Measurements from ENCODE around the gene RNF11.
A peak's percentile ranks its signal among the peaks of the same experiment; 100 is the strongest.
"Not testable (repeated sequence)": the region's sequence is repeated elsewhere in the genome, so short reads cannot be mapped to it uniquely, and the experiment has no call there.

The RNF11 gene

GRCh38 chr1:51227231-51227960 lies 8.7 kb upstream of the RNF11 start:
- DNase-seq (ENCODE audit: low read depth in 2 of 2) = not testable (repeated sequence)

- not testable (repeated sequence) for DNase-seq (ENCODE audit: low read depth in 2 of 2)
Observed at GRCh38 chr1:51228471-51228870, 7.6 kb upstream of the RNF11 start.

- DNase-seq (ENCODE audit: low read depth in 2 of 2) = no peak
Observed at GRCh38 chr1:51230501-51231078, 5.5 kb upstream of the RNF11 start.

- no peak for DNase-seq (ENCODE audit: low read depth in 2 of 2)
Observed at GRCh38 chr1:51231120-51231519, 5.0 kb upstream of the RNF11 start.

- no peak for DNase-seq (ENCODE audit: low read depth in 2 of 2)
Observed at GRCh38 chr1:51231896-51232295, 4.2 kb upstream of the RNF11 start.

DNA sequence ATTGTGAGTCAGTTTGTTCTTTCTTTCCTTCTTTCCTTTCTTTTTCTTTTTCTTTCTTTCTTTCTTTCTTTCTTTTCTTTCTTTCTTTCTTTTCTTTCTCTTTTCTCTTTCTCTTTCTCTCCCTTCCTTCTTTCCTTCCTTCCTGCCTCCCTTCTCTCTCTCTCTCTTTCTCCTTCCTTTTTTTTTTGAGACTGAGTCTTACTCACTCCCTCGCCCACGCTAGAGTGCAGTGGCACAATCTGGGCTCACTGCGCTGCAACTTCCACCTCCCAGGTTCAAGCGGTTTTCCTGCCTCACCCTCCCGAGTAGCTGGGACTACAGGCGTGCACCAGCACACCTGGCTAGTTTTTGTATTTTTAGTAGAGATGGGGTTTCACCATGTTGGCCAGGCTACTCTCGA lies 1.8 kb upstream of the RNF11 start:
- DNase-seq (ENCODE audit: low read depth in 2 of 2) = not testable (repeated sequence)

DNA sequence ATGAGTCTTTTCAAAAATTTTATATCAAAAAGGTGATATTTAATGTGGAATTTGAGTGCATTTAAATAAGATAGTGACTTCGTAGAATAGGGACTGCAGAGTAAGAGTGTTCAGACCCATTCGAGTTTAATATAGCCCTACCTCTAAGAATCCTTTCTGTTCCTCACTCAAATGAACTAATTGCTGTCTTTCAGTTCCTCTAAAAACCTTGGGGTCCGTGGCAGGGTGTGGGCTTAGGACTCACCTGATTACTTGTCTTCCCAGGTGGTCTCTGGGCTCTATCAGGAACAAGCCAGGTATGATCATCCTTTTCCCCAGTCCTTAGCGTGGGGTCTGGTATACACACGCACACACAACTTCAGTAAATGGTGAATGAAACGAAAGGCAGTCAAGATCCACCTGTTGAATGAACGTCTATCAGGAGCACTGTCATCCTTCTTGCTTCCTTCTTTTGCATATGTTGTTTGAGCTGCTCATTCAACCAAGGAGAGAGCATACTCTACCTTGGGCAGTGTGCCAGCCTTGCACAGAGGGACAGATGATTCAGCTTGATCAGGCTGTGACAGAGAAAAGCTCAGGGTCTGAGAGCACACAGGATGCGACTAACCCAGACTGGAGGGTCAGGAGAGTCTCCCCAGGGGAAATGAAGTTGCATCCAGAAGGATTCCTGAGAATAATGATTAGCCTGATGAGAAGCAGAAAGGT lies 1.2 kb upstream of the RNF11 start:
- DNase-seq (ENCODE audit: low read depth in 2 of 2) = peak in 1 of 2 donors; percentile 22

GRCh38 chr1:51236531-51237350 lies 668 bp downstream of the RNF11 start:
- DNase-seq (ENCODE audit: low read depth in 2 of 2) = no peak

DNA sequence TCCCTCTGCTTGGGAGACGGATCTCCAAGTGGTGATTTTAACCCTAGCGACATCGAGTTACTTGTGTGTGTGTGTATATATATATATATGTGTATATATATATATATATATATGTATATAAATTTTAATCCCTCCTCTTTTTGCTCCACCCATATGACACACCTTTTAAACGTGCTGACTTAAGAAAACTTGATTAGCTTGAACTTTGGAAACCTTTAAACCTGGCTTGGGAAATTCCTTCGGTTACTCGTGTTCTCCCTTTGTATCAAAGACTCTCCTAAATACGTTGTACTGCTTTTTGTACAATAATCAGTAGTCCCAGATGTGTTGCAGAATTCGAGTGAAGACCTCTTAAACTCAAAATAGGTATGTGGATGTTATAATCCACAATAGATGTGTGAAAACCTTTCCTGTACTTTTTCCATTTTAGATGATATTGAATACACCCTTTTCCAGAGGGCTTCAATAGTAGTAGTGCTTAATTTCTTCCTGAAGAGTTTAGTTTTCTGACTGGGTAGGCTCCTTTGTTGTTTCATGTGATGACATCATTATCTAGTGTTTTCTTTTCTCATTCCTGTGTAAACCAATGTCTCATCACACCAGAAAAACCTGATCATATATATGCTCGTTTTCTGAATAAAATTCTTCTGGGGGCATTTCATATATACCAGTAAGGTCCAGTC lies 1.4 kb downstream of the RNF11 start:
- no peak for DNase-seq (ENCODE audit: low read depth in 2 of 2)

DNA sequence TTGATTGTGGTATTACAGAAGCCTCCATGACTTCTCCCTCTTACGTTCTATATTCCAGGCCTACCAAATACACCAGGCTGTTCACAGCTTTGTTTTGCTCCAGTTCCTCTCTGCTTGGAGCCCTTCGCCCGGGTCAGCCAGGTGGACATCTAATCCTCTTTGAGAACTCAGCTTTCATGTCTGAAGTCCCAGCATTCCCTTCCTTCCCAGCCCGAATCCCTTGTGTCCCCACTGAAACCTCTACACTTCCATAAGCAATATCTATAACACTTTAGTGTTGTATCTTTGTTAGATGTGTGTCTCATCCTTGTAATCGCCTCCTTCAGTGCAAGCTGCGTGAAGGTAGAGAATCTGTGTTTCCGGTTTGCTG lies 1.9 kb downstream of the RNF11 start:
- DNase-seq (ENCODE audit: low read depth in 2 of 2) = no peak

GRCh38 chr1:51240084-51240483 lies 4.0 kb downstream of the RNF11 start:
- DNase-seq (ENCODE audit: low read depth in 2 of 2) = no peak

DNA sequence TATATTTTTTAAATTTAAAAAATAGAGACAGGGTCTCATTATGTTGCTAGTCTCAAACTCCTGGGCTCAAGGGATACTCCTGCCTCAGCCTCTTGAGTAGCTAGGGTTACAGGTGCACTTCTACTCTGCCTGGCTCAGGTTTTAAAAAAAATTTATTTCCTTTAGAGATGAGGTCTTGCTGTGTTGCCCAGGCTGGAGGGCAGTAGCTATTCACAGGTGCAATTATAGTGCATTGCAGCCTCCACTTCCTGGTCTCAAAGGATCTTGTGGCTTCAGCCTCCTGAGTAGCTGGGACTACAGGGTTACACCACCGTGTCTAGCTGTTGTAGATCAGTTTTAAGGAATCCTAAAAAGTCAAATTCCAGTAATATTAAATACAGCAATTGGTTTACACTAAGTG lies 5.0 kb downstream of the RNF11 start:
- no peak for DNase-seq (ENCODE audit: low read depth in 2 of 2)

GRCh38 chr1:51242546-51242945 lies 6.5 kb downstream of the RNF11 start:
- DNase-seq (ENCODE audit: low read depth in 2 of 2) = no peak

- DNase-seq (ENCODE audit: low read depth in 2 of 2) = no peak
Observed at GRCh38 chr1:51247022-51247421, 10.9 kb downstream of the RNF11 start.

GRCh38 chr1:51247499-51247898 lies 11.4 kb downstream of the RNF11 start:
- no peak for DNase-seq (ENCODE audit: low read depth in 2 of 2)

- no peak for DNase-seq (ENCODE audit: low read depth in 2 of 2)
Observed at GRCh38 chr1:51249445-51249844, 13.4 kb downstream of the RNF11 start.

- DNase-seq (ENCODE audit: low read depth in 2 of 2) = not testable (repeated sequence)
Observed at GRCh38 chr1:51250729-51251128, 14.7 kb downstream of the RNF11 start.

GRCh38 chr1:51251165-51251564 lies 15.1 kb downstream of the RNF11 start:
- not testable (repeated sequence) for DNase-seq (ENCODE audit: low read depth in 2 of 2)

DNA sequence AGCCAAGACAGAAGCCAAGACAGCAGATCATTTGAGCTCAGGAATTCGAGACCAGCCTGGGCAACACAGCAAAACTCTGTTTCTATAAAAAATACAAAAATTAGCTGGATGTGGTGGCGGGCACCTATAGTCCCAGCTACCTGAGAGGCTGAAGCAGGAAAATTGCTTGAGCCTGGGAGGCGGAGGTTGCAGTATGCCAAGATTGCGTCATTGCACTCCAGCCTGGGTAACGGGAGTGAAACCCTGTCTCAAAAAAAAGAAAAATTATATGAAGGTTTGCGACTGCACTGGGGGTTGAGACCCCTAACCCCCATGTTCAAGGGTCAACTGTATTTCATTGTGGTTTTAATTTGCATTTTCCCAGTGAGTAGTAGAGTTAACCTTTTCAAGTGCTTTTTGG lies 16.3 kb downstream of the RNF11 start:
- no peak for DNase-seq (ENCODE audit: low read depth in 2 of 2)

DNA sequence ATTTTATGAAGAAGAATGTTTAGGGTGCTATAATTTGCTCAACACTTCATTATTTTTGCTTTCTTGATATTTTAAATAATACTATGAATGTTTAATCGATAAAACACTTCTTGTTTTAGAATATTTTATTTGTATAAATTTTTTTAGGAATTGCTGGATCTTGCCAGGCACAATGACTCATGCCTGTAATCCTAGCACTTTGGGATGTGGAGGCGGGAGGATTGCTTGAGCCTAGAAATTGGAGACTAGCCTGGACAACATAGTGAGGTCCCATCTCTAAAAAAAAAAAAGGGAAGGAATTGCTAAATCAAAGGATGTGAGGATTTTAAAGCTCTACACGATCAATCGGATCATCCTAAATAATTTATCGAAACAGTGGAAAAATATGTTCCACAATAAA lies 17.6 kb downstream of the RNF11 start:
- DNase-seq (ENCODE audit: low read depth in 2 of 2) = no peak

GRCh38 chr1:51255331-51255730 lies 19.3 kb downstream of the RNF11 start:
- DNase-seq (ENCODE audit: low read depth in 2 of 2) = no peak
